ENCODE measurements around the gene SLC25A33.

DNA sequence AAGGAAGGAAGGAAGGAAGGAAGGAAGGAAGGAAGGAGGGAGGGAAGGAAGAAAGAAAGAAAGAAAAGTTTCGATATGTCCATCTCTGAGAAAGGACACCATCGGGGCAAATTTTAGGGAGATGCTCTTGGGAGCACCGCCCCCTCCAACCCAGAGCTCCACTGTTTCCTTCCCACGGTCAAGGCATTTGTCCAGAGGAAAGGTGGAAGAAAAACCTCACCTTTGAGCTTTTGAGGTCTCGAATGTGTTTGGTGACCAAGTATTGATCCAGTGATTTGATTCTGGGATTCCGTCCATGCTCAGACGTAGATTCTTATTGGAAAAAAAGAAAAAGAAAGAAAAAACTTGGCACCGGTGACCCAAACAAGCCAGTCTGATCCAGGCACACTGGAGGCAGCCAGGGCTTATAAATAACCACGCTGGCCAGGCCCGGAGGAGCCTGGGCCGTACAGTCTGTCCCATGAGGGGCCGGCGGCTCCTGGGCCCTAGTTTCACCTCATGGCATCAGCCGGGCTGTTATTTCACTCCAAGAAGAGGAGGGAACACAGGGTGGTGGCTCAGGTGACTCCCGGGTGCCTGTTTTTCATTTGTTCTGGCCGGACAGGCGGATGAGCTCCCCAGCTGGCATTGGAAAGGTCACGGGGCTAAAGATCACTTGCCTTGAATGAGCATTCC, 36.1 kb upstream of the SLC25A33 start:
- TF ChIP-seq POLR2A (IDR thresholded peaks at IDR 0.05; ENCODE audit: low read length) (no peak), GATA1 (IDR thresholded peaks at IDR 0.05; ENCODE audit: low read depth, low read length) (no peak)
